Aorta (tissue), 5 donors: ENCODE results near the gene RALGPS1. TPM values are rescaled to one million over a fixed set of nuclear protein-coding genes. Genes with fewer than 3 reads are reported as not detected.

Source experiments
- ATAC-seq: fragments of 200-7000 bp; cut with Tn5 transposase; one replicate; pipeline ENCODE4 v1.9.1; 2022; ENCODE audit warnings: moderate library complexity; ENCODE audit not compliant: low FRiP score
- DNase-seq, 2 donors: peaks; one replicate each; pipeline ENCODE4 v3.0.0-alpha.2; 2020
- H3K27ac ChIP-seq, 2 donors: one replicate each; pipeline ENCODE4 v1.5.1; 2013; ENCODE audit warnings: low read length in 2 of 2, mild to moderate bottlenecking in 2 of 2, moderate library complexity in 2 of 2, control low read depth in 1 of 2, inconsistent platforms in 1 of 2, low read depth in 1 of 2
- H3K27me3 ChIP-seq, 2 donors: one replicate each; pipeline ENCODE4 v1.6.1; 2013; ENCODE audit warnings: control low read depth in 1 of 2, low read length in 1 of 2, mild to moderate bottlenecking in 1 of 2, moderate library complexity in 1 of 2; ENCODE audit not compliant: insufficient read depth in 2 of 2, control insufficient read depth in 1 of 2
- H3K36me3 ChIP-seq, 2 donors: one replicate each; pipeline ENCODE4 v1.6.1; 2013; ENCODE audit warnings: control low read depth in 1 of 2, low read length in 1 of 2, mild to moderate bottlenecking in 1 of 2; ENCODE audit not compliant: insufficient read depth in 2 of 2, control insufficient read depth in 1 of 2
- H3K4me1 ChIP-seq, 2 donors: one replicate each; pipeline ENCODE4 v1.6.1; 2013; ENCODE audit warnings: low read length in 2 of 2, control low read depth in 1 of 2, mild to moderate bottlenecking in 1 of 2, moderate library complexity in 1 of 2; ENCODE audit not compliant: insufficient read depth in 2 of 2, control insufficient read depth in 1 of 2
- H3K4me3 ChIP-seq, 2 donors: one replicate each; pipeline ENCODE4 v1.5.1; 2013; ENCODE audit warnings: low read length in 2 of 2, control low read depth in 1 of 2, mild to moderate bottlenecking in 1 of 2
- H3K9me3 ChIP-seq: one replicate; pipeline ENCODE4 v1.6.1; 2013; ENCODE audit warnings: mild to moderate bottlenecking, low read length; ENCODE audit not compliant: control insufficient read depth
- WGBS, 2 donors: extraction: QIAGEN DNeasy Blood & Tissue Kit; methylation state at CpG; one replicate each; pipeline ENCODE4 v1.1.7; 2013; 5-methylcytosine and 5-hydroxymethylcytosine counted together
- intact Hi-C, 2 donors: fragments of 100-400 bp; cut with DNase I; formaldehyde crosslinking; loops; one replicate each; pipeline versions ENCODE4 v1.14.2 to v1.15.0; 2022
- polyA plus RNA-seq, 2 donors: library from polyadenylated mRNA; stranded (reverse); fragments of 200-250 nt; gene quantifications; one replicate each; pipeline ENCODE4 v1.2.3, GENCODE V29; 2013
- total RNA-seq, 2 donors: library from RNA; stranded (reverse); fragmentation: NEBNext Ultra II Directional; extraction: Animal tissue kit (Norgen Biotek cat#: 25700); gene quantifications; one replicate each; pipeline ENCODE4 v1.2.1, GENCODE V29; 2021
- donor health status: healthy with polysubstance abuse.
- donor health status: Bipolar disorder and iron deficiency.
- donor health status: DM: no; HTN: no; CAD: no.
- donor health status: DM: no; HTN: no; CAD: no.
- donor health status: DM: yes; HTN: yes; CAD: no.

Gene RALGPS1
- total and polyA plus RNA-seq, 4 donors, result 2.0 to 19.7 (median 8.3) TPM

- ATAC-seq (peak; percentile 76), DNase-seq (no peak)
- Histone ChIP-seq H3K27me3 (no peaks in the 10 kb centered on the region), H3K27ac (peak overlapping the region; percentile 90), H3K4me3 (no peak overlapping the region), H3K4me1 (peaks cover 5 to 6% of the 10 kb centered on the region in 2 donors), H3K9me3 (no peaks in the 10 kb centered on the region), H3K36me3 (peaks cover 0 to 2% of the 10 kb centered on the region in 2 donors)
- intact Hi-C loops, result no loop called here
- 3 to 4% methylated on average over 1 of the region's 1 CpG for WGBS, 2 donors
These were observed 319.4 kb downstream of the RALGPS1 start for GRCh38 chr9:127233989-127234388.

GRCh38 chr9:127237801-127238200 lies 323.2 kb downstream of the RALGPS1 start:
- WGBS, 2 donors, result 79 to 80% methylated on average over 4 of the region's 4 CpGs
- Histone ChIP-seq H3K4me1 (peaks cover 5 to 6% of the 10 kb centered on the region in 2 donors), H3K27ac (no peak overlapping the region), H3K4me3 (no peak overlapping the region), H3K27me3 (no peaks in the 10 kb centered on the region), H3K9me3 (no peaks in the 10 kb centered on the region), H3K36me3 (peaks cover 0 to 3% of the 10 kb centered on the region in 2 donors)
- ATAC-seq, result no peak
- no peak for DNase-seq
- intact Hi-C loops, result no loop called here

GRCh38 chr9:127241354-127241753 lies 326.8 kb downstream of the RALGPS1 start:
- 95 to 100% methylated on average over 2 of the region's 2 CpGs for WGBS, 2 donors
- intact Hi-C loops, result no loop called here

GRCh38 chr9:127244609-127245601 lies 330.3 kb downstream of the RALGPS1 start:
- Histone ChIP-seq H3K27ac (peak overlapping the region in 1 of 2 donors; percentile 22), H3K36me3 (peaks cover 0 to 1% of the 10 kb centered on the region in 2 donors), H3K4me1 (peaks cover 0 to 2% of the 10 kb centered on the region in 2 donors), H3K27me3 (no peaks in the 10 kb centered on the region), H3K4me3 (peak overlapping the region in 1 of 2 donors; percentile 50), H3K9me3 (no peaks in the 10 kb centered on the region)
- ATAC-seq (peak; percentile 99), DNase-seq (peak; percentile 99)
- WGBS, 2 donors, result 10 to 11% methylated on average over 53 of the region's 53 CpGs
- intact Hi-C loops, result no loop called here

More at GRCh38 chr9:127241354-127241753, 326.8 kb downstream of the RALGPS1 start:
- Histone ChIP-seq H3K4me1 (peaks cover 0 to 2% of the 10 kb centered on the region in 2 donors), H3K36me3 (peaks cover 0 to 4% of the 10 kb centered on the region in 2 donors), H3K4me3 (no peak overlapping the region), H3K9me3 (no peaks in the 10 kb centered on the region), H3K27ac (no peak overlapping the region), H3K27me3 (no peaks in the 10 kb centered on the region)
- ATAC-seq, result no peak
- no peak for DNase-seq

- intact Hi-C loops, result no loop called here
- H3K27ac ChIP-seq, result no peak overlapping the region
- H3K4me3 ChIP-seq, result no peak overlapping the region
- no peaks in the 10 kb centered on the region for H3K27me3 ChIP-seq
- H3K9me3 ChIP-seq, result no peaks in the 10 kb centered on the region
- ATAC-seq (no peak), DNase-seq (no peak)
- WGBS, 2 donors, result 76 to 79% methylated on average over 8 of the region's 8 CpGs
- peaks cover 2 to 3% of the 10 kb centered on the region in 2 donors for H3K4me1 ChIP-seq
- peaks cover 0 to 1% of the 10 kb centered on the region in 2 donors for H3K36me3 ChIP-seq
These were observed 331.1 kb downstream of the RALGPS1 start for GRCh38 chr9:127245637-127246164.

GRCh38 chr9:127248241-127248640 lies 333.7 kb downstream of the RALGPS1 start:
- H3K27ac ChIP-seq, result no peak overlapping the region
- H3K27me3 ChIP-seq, result no peaks in the 10 kb centered on the region
- H3K4me3 ChIP-seq, result no peak overlapping the region
- intact Hi-C loops, result no loop called here
- WGBS, 2 donors, result 91 to 93% methylated on average over 3 of the region's 3 CpGs
- DNase-seq (no peak), ATAC-seq (no peak)
- no peaks in the 10 kb centered on the region for H3K36me3 ChIP-seq
- H3K9me3 ChIP-seq, result no peaks in the 10 kb centered on the region
- peaks cover 2 to 3% of the 10 kb centered on the region in 2 donors for H3K4me1 ChIP-seq

GRCh38 chr9:127249877-127250276 lies 335.3 kb downstream of the RALGPS1 start:
- intact Hi-C loops, result no loop called here
- Histone ChIP-seq H3K4me1 (peaks cover 2 to 3% of the 10 kb centered on the region in 2 donors), H3K9me3 (no peaks in the 10 kb centered on the region), H3K27ac (no peak overlapping the region), H3K27me3 (no peaks in the 10 kb centered on the region), H3K36me3 (no peaks in the 10 kb centered on the region), H3K4me3 (no peak overlapping the region)
- ATAC-seq (no peak), DNase-seq (no peak)
- WGBS, 2 donors, result 91 to 92% methylated on average over 5 of the region's 5 CpGs

- no peaks in the 10 kb centered on the region for H3K27me3 ChIP-seq
- no peak for ATAC-seq
- H3K36me3 ChIP-seq, result no peaks in the 10 kb centered on the region
- no peak overlapping the region for H3K4me3 ChIP-seq
- peaks cover under 1 to 3% of the 10 kb centered on the region in 2 donors for H3K4me1 ChIP-seq
- no peak for DNase-seq
- 10 to 19% methylated on average over 3 of the region's 3 CpGs for WGBS, 2 donors
- no peaks in the 10 kb centered on the region for H3K9me3 ChIP-seq
- peak overlapping the region in 1 of 2 donors; percentile 14 for H3K27ac ChIP-seq
- intact Hi-C loops, result no loop called here
These were observed 336.4 kb downstream of the RALGPS1 start for GRCh38 chr9:127250896-127251391.
